OCI-LY3 (cell line): Measurements from ENCODE around the gene C2CD4D.

Experiments
- EZH2phosphoT487 ChIP-seq: fragments of 200-600 bp; shearing (Covaris generic); IDR thresholded peaks from 2 replicates; pipeline ENCODE4 v1.6.1; 2018; ENCODE audit warnings: antibody characterized with exemption, mixed run types, low read depth
- TF ChIP-seq, protein P1 (sequence below): fragments of 200-600, 300-600 bp; sonication (generic); IDR thresholded peaks from 2 replicates; pipeline ENCODE4 v1.5.1; 2014; ENCODE audit warnings: antibody characterized with exemption, low read length, low read depth

DNA sequence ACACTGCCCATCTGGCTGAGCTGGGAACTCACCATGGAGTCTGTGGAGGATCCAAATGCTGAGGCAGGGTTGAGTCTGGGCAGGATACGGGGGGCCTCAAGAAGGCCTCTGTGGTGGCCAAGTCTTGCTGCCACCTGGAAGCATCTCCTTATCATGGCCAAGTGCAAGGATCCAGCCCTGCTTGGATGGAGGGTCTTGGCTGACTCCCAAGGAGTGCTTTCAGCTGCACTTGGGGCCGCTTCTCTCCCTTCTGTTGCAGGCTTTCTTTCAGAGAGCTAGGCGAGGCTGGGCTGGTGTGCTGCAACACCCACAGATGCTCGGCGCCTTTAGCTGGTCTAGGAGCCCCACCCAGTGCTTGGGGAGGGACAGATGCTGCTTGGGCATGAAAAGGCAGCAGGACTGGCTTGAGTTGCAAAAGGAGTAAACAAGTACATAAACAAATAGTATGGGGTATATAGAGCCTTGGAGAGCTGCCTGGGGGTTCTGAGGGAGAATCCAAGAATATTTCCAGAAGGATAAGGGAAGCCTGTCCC, 13.9 kb upstream of the C2CD4D start, which contains the start of gene THEM5:
- no peak for TF ChIP-seq EZH2phosphoT487
- TF ChIP-seq, protein P1, sequence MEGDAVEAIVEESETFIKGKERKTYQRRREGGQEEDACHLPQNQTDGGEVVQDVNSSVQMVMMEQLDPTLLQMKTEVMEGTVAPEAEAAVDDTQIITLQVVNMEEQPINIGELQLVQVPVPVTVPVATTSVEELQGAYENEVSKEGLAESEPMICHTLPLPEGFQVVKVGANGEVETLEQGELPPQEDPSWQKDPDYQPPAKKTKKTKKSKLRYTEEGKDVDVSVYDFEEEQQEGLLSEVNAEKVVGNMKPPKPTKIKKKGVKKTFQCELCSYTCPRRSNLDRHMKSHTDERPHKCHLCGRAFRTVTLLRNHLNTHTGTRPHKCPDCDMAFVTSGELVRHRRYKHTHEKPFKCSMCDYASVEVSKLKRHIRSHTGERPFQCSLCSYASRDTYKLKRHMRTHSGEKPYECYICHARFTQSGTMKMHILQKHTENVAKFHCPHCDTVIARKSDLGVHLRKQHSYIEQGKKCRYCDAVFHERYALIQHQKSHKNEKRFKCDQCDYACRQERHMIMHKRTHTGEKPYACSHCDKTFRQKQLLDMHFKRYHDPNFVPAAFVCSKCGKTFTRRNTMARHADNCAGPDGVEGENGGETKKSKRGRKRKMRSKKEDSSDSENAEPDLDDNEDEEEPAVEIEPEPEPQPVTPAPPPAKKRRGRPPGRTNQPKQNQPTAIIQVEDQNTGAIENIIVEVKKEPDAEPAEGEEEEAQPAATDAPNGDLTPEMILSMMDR = no peak
